Stimulated activated CD8-positive, alpha-beta memory T cell treated with anti-CD3 and anti-CD28 coated beads, Interleukin-7, amount 100 ng/mL, for 48 hours (primary cell): Measurements from ENCODE around the gene ERBB2.
"Not testable (repeated sequence)": the region's sequence is repeated elsewhere in the genome, so short reads cannot be mapped to it uniquely, and the experiment has no call there.

ENCODE experiments used
- DNase-seq, 2 donors: peaks; one replicate each; pipeline ENCODE4 v3.0.0-alpha.2; 2020; ENCODE audit warnings: low read depth in 1 of 2; ENCODE audit errors: extremely low read depth in 1 of 2

The ERBB2 gene

GRCh38 chr17:39677542-39678339 lies 22.1 kb upstream of the ERBB2 start:
- no peak for DNase-seq

GRCh38 chr17:39678340-39679116 lies 21.3 kb upstream of the ERBB2 start:
- DNase-seq: no peak

- DNase-seq: no peak
These were observed 20.2 kb upstream of the ERBB2 start for GRCh38 chr17:39679521-39680192.

- DNase-seq: no peak
These were observed 16.4 kb upstream of the ERBB2 start for GRCh38 chr17:39683295-39683939.

- no peak for DNase-seq
These were observed 15.3 kb upstream of the ERBB2 start for GRCh38 chr17:39684369-39685192.

GRCh38 chr17:39687101-39687545 lies 12.7 kb upstream of the ERBB2 start:
- no peak for DNase-seq

- peak; percentile 80 to 91 for DNase-seq
These were observed 12.1 kb upstream of the ERBB2 start, which contains the start of gene PGAP3 for GRCh38 chr17:39687546-39688474. PGAP3 (minus strand) TSS chr17:39688057; CDS start chr17:39688014, 43 bp downstream.

- no peak for DNase-seq
These were observed 11.4 kb upstream of the ERBB2 start for GRCh38 chr17:39688475-39688835.

- DNase-seq: no peak
These were observed 10.9 kb upstream of the ERBB2 start for GRCh38 chr17:39688945-39689344.

- DNase-seq: no peak
These were observed 5.3 kb upstream of the ERBB2 start for GRCh38 chr17:39694593-39694992.

GRCh38 chr17:39695089-39695474 lies 4.8 kb upstream of the ERBB2 start:
- DNase-seq: no peak

- no peak for DNase-seq
These were observed 3.1 kb upstream of the ERBB2 start for GRCh38 chr17:39696731-39697130.

- no peak for DNase-seq
These were observed 1.9 kb upstream of the ERBB2 start for GRCh38 chr17:39697961-39698360.

GRCh38 chr17:39699157-39699817 lies 577 bp upstream of the ERBB2 start:
- not testable (repeated sequence) for DNase-seq

GRCh38 chr17:39700148-39700987 lies 504 bp downstream of the ERBB2 start:
- DNase-seq: no peak

- no peak for DNase-seq
These were observed 1.3 kb downstream of the ERBB2 start for GRCh38 chr17:39701012-39701783.
